NCI-H1436 treated with DMSO at 0.1 percent for 48 hours (cell line): ENCODE results near the gene TMUB2.
A peak's percentile ranks its signal among the peaks of the same experiment; 100 is the strongest.

Source experiments
- DNase-seq: peaks from one replicate; lab custom pipeline; 2025; lab: John Stamatoyannopoulos, UW

TMUB2 gene

DNA sequence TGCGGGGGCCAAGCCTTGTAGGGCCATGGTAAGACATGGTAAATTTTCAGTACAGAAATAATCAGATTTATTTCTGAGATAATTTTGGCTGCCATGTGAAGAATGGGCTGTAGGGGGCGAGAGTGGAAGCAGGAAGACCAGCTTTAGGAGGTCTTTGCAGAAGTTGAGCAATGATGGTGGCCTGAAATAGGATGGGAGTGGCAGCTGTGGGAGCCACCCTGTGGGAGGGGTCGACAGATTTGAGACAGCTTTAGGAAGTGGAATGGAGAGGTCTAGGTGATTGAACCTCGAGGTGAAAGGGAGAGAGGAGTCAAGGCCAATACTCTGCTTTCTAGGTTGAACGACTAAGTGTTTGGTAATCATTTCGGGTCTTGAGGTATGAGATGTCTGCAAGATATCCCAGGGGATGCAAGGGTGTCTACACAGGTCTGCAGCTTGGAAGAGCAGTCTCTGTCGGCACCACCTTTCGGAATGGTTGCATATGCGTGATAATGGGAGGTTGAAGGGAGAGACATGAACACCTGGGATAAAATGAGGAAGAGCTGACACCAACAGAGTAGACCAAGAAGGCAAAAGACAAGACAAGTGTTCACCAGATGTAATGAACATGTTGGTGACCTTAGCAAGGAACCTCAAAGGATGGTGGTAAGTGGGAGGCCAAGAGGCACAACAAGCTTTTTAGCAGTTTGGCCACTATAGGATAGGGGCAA is 17.1 kb downstream of the TMUB2 start:
- DNase-seq: no peak

DNA sequence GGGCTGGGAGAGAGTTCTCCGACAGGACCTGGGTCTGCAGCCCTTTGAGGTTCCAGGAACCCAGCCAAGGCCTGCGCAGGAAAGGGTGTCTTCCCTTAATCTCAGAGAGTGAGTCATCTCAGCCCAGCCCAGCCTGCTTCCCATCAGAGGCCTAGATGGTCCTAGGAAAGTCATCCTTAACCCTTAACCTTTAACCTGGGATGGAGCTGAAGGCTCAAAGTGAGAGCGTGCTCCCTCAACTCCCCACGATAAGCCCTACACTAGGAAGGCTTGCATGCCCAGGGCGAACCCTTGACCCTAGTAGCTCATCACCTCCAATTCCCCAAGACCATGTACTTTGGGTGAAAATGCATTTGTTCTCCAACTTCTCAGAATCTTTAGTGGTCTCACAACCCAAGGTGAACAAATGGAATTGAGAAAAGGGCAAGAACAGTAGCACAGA is 17.7 kb downstream of the TMUB2 start:
- no peak for DNase-seq

DNA sequence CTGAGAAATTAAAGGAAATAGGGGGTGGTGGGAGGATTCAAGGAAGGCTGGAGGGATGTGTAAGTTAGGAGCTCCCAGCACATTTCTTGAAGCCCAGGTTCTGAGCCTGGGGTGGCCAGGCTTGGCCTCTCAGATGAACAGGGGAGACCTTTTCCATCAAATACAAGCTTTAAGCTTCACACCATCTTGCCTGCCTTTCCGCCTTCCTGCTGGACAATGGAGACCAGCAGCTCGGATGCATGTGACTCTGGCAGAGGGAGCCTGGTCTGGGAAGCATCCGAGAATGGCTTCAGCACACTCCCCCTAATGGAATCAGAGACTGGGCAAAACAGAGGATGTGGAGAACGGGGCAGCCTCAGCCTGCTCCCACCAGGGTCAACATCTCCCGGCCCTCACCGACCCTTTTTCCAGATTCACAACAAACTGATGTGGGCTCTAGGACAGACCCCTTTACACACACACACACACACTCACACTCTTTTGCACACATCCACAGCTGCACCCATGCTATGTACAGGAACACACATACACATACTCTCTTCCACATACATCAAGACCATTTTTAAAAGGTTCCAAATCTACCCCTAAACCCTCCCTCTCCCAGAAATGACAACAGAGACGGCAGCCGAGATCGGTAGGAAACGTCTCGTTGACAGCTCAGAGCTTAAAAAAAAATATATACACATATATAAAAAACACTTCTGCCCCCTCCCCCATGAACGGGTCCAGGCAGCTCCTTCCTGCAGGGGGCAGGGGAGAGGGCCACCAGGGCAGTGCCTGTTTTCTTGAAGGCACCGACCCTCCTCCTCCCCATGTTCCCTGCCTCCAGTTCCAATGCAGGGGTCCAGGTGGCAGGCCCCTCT is 19.4 kb downstream of the TMUB2 start:
- no peak for DNase-seq

DNA sequence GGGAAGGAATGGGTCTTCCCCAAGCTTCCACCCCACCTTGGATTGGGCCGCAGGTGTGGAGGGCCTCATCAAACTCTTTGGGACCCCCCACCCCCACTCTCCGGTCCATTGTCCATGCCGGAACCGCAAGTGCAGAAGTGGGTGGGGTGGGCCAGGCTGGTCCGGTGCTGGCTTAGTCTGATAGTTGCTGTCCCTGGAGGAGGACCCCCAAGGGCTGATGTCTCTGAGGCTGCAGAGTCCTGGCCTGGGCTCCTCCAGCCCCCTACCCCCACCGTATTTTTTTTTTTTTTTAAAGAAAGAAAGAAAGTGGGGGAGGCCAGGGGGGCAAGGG is 20.0 kb downstream of the TMUB2 start:
- no peak for DNase-seq

DNA sequence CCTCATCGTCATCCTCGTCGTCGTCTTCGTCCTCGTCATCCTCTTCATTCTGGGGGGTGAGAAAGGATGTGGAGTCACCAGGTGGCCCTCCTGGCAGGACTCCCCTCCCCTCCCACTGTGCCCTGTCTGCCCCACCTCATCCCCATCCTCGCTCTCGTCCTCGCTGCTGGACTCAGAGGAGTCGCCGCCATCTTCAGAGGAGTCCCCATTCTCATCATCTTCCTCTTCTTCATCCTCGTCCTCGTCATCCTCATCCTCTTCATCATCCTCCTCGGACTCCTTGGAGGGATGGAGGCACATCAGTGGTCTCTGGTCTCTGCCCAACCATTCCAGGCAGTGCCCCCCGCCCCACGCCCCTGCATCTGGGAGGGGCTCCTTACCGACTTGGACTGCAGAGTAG is 20.5 kb downstream of the TMUB2 start:
- DNase-seq: no peak

DNA sequence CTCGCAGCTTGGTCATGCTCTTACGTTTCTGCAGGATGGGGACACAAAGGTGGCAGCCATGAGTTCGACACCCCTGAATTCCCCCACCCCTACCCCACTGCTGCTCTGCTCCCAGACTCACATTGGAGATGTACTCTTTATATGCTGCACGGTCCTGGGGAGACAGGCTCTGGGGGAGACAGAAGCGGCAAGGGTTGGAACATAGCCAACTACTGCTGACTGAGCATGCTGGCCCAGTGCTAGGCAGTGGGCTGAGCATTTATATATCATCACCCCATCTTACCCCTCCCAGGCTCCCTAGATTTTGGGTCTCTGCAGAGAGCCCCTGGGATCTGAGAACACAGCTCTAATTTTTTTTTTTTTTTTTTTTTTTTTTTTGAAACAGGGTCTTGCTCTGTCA is 21.0 kb downstream of the TMUB2 start:
- DNase-seq: no peak

DNA sequence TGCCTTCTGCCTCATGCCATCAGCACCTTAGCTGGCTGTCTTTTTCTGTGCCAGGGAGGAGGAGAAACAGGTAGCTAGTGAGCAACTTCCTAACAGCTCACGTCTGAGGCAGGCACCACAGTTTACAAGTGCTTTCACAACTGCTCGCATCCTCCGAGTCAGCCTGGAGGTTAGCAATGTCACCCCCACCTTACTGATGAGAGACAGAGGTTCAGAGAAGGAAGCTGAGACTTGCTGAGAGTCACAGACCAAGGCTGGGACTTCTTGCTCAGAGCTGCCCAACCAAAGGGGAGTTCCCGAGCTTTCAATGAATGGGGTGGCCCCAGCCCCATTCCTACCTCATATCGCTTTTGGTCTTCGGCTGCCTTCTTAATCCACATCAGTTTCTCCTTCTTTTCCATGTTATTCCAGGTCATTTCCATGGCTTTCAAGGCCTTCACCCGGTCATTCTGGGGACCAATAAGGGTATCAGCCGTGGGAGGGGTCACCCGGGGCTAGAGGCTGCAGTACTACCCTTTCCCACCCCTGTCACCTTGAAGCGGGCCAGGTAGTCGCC is 23.1 kb downstream of the TMUB2 start:
- DNase-seq: no peak

DNA sequence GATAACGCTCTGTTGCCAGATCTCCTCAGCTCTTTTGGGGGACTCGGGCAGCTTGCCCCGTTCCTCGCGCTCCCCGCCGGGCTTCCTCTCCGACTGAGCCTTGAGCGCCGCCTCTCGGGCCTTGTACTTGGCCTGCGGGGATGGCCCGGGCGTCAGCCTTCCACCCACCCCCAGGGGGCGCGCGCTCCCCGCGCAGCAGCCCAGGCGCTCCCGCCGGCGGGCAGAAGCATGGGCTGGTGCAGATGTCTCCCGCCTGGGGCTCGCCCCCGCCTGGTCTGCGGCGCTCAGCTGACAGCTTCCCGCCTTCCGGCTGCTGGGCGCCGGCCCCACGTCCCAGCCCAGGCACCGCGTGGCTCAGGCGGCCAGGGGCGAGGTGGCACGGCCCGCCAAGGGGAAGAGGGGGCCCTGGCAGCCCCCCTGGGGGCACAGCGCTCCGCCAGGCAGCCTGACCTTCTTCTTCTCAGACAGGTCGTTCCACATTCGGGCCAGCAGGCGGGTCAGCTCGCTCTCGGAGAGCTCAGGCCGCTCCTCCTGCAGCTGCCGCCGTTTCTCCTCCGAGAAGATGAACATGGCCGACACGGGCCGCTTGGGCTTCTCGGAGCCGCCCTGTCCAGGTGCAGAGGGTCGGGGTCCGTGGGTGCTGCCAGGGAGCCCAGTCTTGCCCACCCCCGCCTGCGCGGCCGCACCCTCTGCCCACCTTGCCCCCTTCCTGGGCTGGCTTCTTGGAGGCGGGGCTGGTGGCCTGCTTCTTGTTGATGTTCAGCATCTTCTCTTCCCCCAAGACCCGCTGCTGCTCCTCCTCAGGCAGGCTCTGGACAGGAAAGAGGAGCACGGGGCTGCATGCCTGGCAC is 23.8 kb downstream of the TMUB2 start:
- peak; percentile 73 for DNase-seq

DNA sequence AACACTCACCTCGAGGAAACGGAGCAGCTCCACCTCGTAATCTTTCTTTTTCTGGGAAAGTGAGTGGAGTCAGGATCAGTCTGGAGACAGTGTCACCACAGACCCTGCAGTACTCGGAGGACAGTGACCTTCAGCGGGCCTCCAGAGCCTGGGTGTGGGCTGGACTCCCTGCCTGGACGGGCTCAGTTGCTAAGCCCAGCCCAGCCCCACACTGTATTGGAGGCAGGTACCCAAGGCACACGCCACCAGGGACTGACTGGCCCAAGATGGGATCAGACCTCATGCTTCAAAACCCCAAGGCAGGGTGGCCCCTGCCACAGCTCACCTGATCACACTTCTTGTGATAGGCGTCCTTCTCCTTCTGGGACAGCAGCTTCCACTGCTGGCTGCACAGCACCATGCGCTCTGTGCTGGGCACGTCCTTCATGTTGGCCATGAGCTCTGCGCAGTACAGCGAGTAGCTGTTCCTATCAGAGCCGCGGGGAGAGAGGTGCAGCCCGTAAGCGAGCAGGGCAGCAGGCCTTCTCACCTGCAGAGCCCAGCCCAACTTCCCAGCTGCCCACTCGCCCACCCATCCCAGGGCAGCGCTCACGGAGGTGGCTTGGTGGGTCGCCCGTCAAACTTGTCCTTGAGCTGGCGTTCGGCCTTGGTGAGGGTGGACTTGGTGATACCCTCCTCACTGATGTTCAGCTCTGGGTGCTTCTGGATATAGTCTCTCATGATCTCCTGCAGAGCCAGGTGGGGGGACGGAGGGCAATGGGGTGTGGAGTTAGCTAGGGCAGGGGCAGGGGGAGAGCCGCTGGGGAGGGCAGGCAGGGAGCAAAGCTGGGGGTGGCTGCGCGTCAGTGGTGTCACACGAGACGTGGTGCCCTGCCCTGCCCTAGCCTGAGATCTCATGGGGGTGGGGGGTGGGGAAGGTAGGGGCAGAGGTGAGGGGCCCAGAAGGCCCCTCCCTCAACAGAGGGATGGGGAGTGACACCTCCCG is 24.8 kb downstream of the TMUB2 start:
- no peak for DNase-seq

DNA sequence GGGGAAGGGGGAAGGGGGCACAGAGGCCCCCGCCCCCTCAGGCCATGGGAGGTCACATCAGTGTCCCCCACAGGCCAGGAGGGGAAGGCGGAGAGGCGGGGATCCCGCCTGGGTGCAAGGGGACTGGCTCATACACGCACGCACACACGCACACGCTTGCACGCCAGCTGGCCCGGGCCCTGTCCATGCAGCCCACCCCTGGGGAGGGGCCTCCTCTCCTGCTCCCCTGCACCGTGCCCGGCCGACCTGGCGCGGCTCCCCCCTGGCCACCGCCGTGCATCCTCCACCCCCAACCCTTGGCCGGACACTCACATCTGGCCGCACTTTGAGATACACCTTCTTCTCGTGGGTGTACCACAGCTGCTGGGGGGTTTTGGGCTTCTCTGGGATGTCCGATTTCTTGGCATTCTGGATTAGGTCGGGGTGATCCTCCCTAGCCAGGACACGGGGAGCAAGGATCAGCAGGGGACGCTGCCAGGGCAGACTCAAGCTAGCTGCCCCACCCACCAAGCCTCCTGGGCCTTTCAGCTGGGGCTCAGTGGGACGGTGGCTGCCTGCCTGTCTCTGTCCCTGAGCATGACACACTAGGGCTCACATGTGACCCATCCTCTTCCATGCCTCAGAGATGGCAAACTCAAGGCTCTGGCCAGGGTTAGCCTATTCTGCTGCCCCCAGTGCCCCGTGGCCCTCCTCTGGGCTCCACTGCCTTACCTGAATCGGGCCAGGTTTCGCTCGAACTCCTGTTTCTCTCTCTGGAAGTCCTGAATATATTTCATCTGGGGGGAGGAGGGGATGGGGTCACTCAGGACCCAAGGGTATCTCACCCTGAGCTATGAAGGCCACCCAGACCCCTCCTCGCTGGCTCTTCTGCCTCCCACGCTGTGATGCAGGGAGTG is 26.0 kb downstream of the TMUB2 start:
- no peak for DNase-seq

DNA sequence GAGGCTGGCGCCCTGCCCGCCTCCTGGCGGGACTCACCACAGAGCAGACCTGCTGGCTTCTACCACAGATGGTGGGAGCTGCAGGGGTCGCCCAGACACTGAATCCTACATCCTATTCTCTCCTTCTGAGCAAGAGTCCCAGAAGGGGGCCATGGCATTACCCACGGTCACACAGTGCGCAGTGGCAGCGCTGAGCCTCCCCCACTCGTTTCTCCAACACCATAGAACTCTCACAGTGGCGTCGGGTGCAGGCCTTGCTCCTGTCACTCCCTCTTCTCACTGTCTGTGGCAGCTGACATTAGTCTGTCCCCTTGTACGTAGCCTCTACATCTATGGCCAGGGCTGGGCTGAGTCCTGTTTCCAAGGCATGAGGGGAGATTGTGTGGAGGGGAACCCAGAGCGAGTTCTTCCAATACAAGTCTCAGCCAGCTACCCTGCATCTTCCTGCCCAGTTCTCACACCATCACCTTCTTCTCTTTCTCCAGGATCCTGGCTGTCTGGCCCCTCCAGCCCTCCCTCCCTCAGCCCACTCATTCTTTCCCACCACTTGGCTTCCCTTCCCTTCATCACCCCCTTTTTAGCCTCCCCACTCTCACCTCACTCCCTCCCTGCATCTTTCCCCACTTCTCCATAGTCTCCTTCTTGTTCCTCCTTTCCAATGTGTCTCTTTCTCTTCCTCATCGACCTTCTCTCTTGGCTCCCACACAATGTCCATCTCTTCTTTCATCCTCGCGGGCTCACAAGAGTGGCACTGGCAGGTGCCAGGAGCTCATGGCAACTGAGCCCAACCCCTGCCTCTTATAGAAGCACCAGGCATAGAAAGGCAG is 26.8 kb downstream of the TMUB2 start:
- DNase-seq: no peak

DNA sequence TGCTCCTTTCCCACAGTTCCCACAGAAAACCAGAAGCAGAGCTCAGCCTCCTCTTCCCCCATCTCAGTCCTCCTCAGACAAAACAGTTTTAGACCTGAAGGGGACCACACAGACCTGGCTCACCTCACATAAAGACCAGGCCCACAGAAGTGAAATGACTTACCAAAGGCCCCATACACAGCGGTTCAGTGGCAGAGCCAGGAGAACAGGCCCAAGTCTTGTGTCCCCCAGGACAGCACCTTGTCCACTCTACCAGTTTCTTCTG is 27.4 kb downstream of the TMUB2 start:
- no peak for DNase-seq

DNA sequence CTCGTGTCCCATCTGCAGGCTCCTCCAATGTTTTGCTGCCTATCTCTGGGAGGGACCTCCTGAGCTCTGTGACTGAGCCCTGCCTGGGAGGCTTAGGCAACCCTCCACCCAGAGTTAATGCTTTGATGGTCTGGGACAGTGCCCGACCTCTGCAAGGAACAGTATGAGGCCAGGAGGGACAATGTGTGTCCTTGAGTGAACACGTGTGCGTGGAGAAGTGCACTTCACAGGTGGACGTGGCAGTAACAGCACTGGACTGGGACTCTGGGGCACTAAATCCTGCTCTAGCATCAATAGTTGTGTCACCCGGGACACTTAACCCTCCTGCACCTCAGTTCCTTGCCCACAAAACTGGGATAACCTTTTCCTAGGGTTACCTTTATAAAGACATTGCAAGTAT is 28.1 kb downstream of the TMUB2 start:
- no peak for DNase-seq

DNA sequence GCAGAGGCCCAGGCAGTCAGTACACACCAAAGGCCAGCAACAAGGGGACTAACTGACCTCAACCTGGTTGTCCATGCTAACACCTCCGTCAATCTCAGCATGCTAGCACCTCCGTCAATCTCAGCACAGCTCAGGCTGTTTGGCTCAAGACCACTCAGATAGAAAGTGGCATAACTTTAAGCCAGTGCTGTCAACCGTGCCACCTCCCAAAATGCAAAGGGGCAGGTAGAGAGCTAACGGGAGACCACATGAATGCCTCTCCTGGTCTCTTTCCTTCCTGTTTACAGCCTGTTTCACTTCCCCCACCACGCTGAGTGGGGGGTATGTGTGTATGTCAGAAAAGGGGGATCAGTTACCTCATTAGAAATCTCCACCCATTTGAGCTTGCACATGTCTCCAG is 29.4 kb downstream of the TMUB2 start:
- DNase-seq: no peak

DNA sequence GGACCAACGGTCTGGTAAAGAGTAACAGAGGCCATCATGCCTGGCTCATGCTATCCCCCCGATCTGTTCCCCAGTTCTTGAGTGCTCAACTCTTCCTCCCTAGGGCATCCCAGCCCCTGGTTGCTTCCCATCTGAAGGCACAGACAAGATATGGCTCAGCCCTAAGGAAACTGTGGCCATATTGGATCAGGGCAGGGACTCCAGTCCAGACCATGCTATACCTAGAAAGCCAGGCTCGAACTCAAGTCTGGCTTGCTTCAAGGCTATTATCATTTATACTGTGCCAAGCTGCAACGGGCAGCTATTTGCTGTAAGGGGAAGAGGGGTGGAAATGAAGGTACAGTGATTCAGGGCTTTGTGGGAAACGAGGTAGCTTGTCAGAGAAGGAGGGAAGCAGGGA is 29.9 kb downstream of the TMUB2 start:
- DNase-seq: no peak

DNA sequence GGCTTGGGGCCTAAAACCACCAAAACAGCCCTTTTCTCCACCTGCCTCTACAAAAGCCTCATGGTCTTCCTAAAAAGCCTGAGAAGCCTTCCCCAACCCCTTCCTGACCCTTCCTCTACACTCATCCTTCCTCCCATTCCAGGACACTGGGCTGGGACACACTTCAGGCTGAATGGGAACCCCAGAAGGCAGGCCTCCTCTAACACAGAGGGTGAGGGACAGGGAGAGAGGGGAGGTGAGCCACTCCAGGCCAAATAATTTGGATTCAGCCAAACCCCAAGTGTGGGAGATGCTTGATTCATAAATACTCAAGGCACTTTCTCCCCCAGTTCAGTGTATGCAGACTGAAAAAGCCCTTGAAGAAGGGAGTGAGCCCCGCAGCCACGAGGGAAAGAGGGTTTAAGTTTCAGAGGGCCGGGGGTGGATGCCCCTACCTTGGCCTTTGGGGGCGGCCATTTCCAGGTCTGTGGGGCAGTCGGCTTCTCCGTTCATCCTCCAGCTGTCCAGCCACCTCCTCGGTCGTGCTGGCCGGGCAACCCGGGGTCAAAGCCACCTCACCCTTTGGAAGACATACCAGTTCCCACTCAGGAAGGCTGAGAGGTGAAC is 31.1 kb downstream of the TMUB2 start:
- no peak for DNase-seq

DNA sequence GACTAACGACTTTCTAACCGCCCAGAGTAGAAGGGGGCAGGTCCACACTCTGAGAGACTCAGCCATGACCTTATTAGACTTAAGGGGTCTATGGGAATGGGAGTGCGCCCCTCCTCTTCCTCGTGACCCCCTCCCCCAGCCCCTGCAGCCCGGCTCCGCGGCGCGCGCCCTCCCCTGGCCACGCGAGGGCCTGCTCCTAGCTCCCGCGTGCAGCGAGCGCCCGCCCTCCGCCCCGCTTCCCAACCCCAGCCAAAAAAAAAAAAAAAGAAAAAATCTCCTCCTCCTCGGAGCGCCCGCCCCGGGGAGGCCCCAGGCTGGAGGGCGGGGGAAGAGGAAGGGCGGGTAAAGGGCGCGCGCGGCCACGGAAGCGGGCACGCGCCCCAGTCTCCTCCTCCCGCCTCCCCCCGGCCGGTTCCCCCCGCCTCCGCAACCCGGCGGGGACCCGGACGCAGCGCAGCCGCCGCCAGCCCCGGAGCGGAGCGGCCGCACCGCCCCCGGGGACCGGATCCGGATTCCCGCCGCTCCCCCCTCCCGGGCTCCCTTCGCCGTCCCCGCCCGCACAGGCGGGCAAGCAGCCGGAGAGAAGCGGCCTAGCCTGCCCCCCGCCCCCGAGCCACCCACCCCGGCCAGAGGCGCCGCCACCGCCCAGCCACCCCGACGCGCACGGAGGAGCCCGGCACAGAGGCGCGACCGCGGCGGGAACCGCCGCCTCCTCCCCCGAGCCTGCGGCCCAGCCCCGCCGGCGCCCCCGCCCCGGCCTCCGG is 31.8 kb downstream of the TMUB2 start:
- peak; percentile 72 for DNase-seq

DNA sequence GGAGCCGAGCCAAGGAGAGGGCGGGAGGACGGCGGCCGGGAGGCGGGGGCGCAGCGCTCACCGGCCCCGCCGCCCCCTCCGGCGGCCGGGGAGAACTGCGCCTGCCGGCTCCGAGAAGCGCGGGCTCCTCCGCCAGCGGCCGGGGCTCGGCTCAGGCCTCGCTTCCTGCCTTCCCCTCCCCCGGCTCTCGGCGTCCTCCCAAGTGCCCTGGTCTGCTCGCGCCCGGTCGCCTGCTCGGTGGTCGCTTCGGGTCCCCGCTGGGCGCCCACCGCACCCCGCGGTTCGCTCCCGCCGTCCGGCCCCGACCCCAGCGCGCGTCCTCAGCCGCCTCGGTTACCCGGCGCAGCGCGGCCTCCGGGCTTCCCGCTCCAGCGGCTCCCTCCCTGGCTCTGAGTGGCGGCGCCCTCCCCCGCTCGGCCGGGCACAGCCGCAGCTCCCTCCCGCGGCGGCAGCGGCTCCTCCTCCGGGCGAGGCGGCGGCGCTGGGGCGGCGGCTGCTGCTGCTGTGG is 32.4 kb downstream of the TMUB2 start:
- no peak for DNase-seq
